ENCODE measurements around the gene CCDC141.

The CCDC141 gene

DNA sequence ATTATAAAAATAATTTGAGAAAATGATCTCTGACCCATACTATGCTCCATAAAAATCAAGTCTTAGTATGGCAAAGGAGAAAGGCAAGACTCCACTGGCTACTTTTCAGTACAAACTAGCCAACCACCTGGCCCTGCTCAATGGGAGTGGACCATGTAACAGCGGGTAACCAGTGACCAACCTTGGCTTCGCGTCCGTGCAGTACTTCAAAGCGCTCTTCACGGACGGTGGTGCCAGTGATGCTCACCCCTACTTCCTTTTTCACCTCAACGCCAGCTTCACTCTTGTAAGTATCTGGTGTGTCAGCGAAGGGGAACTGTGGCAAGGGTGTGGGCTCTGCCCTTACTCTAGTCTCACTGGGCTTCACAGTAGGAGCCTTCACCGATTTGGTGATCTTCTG is 266.0 kb downstream of the CCDC141 start:
- DNase-seq (ENCODE audit: low read depth in 1 of 2, low spot score in 1 of 2): no peak

GRCh38 chr2:178782236-178782635 is 267.7 kb downstream of the CCDC141 start:
- DNase-seq (ENCODE audit: low read depth in 1 of 2, low spot score in 1 of 2): no peak

Data from activated T-helper 1 cell treated with anti-CD3 and anti-CD28 coated beads, Interleukin-2, amount 50 U/mL, for 16 hours (primary cell).